ENCODE measurements around the gene KRT27.
"Not testable (repeated sequence)": the region's sequence is repeated elsewhere in the genome, so short reads cannot be mapped to it uniquely, and the experiment has no call there.

The KRT27 gene

DNA sequence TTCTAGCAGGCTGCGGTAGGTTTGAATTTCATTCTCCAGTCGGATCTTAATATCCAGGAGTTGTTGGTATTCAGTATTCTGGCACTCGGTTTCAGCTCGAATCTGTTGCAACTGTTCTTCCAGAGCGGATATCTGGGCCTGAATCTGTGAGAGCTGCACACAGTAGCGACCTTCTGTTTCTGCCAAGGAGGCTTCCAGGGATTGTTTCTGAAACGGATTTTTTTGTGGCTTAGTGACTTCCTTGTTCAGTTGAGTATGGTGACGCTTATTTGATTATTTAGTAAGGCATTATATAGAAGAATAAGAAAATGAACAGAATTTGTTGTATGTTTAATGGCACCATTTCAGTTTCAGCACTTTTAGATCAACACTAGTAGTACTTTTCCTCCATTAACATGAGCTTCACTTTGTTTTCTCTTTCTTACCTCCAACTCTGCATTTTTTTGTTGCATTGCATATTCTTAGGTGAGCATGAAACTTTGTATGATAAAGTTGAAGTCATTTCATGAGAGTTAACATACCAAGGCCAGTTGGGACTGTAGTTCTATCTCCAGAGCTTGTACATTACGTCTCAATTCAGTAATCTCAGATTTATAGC lies 37.3 kb upstream of the KRT27 start:
- Histone ChIP-seq H3K9me3 (ENCODE audit: insufficient read depth, low read depth, low read length) (no peaks in the 10 kb centered on the region), H3K4me3 (ENCODE audit: low read length) (peak overlapping the region; percentile 82), H3K27ac (ENCODE audit: low read length) (no peak overlapping the region), H3K27me3 (ENCODE audit: insufficient read depth, low read length) (0 out of 2 replicates have a peak, but pooled peaks cover 14% of the 10 kb centered on the region), H3K36me3 (ENCODE audit: insufficient read depth, low read depth, low read length) (peaks cover 6% of the 10 kb centered on the region; the same call in 1 of the 2 replicates), H3K9ac (ENCODE audit: low read depth, low read length) (peak overlapping the region; percentile 71), H3K4me1 (ENCODE audit: insufficient read depth, low read length) (no peaks in the 10 kb centered on the region; the same call in 1 of the 2 replicates)

DNA sequence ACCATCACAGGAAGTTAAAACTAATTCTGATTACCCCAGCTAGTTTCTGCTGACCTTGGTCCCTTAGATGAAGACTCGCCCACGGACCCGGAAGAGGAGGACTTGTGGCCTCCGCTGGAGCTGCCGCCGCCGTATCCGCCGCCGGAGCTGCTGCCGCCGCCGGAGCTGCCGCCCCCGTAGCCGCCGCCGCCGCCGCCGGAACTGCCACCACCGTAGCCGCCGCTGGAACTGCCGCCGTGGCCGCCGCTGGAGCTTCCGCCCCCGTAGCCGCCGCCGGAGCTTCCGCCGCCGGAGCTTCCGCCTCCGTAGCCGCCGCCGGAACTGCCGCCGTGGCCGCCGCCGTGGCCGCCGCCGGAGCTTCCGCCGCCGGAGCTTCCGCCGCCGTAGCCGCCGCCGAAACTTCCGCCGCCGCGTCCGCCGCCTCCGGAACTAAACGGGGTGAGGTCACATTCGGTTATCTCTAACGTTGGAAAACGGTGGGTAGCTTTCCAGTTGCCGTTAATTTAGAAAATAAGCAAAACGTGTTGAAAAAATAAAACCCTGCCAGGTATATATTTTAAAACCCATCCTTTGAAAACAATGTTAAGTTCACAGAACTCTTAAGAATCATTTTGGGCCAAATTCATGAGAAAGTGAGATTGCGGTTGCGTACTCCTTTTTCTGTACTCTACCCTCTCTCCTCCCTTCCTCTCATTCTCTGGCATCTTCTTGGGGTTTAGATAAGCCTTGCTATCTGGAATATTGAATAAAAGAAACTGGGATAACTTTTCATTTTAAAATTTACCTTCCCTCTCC lies 36.6 kb upstream of the KRT27 start:
- Histone ChIP-seq H3K9ac (ENCODE audit: low read depth, low read length) (peak overlapping the region; percentile 92), H3K9me3 (ENCODE audit: insufficient read depth, low read depth, low read length) (no peaks in the 10 kb centered on the region), H3K4me3 (ENCODE audit: low read length) (peak overlapping the region; percentile 100), H3K36me3 (ENCODE audit: insufficient read depth, low read depth, low read length) (peaks cover 6% of the 10 kb centered on the region; the same call in 1 of the 2 replicates), H3K27ac (ENCODE audit: low read length) (no peak overlapping the region), H3K27me3 (ENCODE audit: insufficient read depth, low read length) (0 out of 2 replicates have a peak, but pooled peaks cover 14% of the 10 kb centered on the region), H3K4me1 (ENCODE audit: insufficient read depth, low read length) (no peaks in the 10 kb centered on the region; the same call in 1 of the 2 replicates)

DNA sequence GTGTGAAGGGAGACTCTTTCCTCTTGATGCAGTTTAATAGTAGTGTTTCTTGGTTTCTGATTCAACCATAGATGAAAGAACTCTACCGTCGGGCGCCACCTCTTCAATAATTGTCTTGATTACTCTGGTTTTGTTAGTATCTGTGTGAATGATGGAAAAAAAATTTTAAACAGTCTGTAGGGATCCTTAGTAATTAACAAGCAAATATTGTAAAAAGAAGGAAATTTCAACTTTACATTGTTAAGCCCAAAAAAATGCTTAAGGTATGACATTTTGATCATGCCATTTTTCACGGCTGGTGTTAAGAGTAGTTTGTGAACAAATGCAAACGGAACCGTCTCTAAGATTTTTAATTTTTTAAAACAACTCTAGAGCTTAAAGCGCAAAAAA lies 36.0 kb upstream of the KRT27 start:
- no peak overlapping the region for H3K27ac ChIP-seq (ENCODE audit: low read length)
- peak overlapping the region; percentile 100 for H3K4me3 ChIP-seq (ENCODE audit: low read length)
- H3K36me3 ChIP-seq (ENCODE audit: insufficient read depth, low read depth, low read length): peaks cover 6% of the 10 kb centered on the region; the same call in 1 of the 2 replicates
- no peaks in the 10 kb centered on the region for H3K9me3 ChIP-seq (ENCODE audit: insufficient read depth, low read depth, low read length)
- peak overlapping the region; percentile 92 for H3K9ac ChIP-seq (ENCODE audit: low read depth, low read length)
- H3K27me3 ChIP-seq (ENCODE audit: insufficient read depth, low read length): peaks cover 20% of the 10 kb centered on the region; the same call in 1 of the 2 replicates
- H3K4me1 ChIP-seq (ENCODE audit: insufficient read depth, low read length): no peaks in the 10 kb centered on the region; the same call in 1 of the 2 replicates

GRCh38 chr17:40817103-40817682 lies 34.8 kb upstream of the KRT27 start:
- Histone ChIP-seq H3K36me3 (ENCODE audit: insufficient read depth, low read depth, low read length) (peaks cover 6% of the 10 kb centered on the region; the same call in 1 of the 2 replicates), H3K27me3 (ENCODE audit: insufficient read depth, low read length) (peaks cover 29% of the 10 kb centered on the region; the same call in 1 of the 2 replicates), H3K9ac (ENCODE audit: low read depth, low read length) (no peak overlapping the region), H3K4me3 (ENCODE audit: low read length) (no peak overlapping the region), H3K9me3 (ENCODE audit: insufficient read depth, low read depth, low read length) (no peaks in the 10 kb centered on the region), H3K4me1 (ENCODE audit: insufficient read depth, low read length) (no peaks in the 10 kb centered on the region; the same call in 1 of the 2 replicates), H3K27ac (ENCODE audit: low read length) (no peak overlapping the region)

- Histone ChIP-seq H3K36me3 (ENCODE audit: insufficient read depth, low read depth, low read length) (peaks cover 6% of the 10 kb centered on the region; the same call in 1 of the 2 replicates), H3K4me1 (ENCODE audit: insufficient read depth, low read length) (no peaks in the 10 kb centered on the region; the same call in 1 of the 2 replicates), H3K9me3 (ENCODE audit: insufficient read depth, low read depth, low read length) (no peaks in the 10 kb centered on the region), H3K27ac (ENCODE audit: low read length) (no peak overlapping the region), H3K27me3 (ENCODE audit: insufficient read depth, low read length) (peaks cover 33% of the 10 kb centered on the region; the same call in 1 of the 2 replicates), H3K4me3 (ENCODE audit: low read length) (no peak overlapping the region), H3K9ac (ENCODE audit: low read depth, low read length) (no peak overlapping the region)
Observed at GRCh38 chr17:40816569-40816968, 34.2 kb upstream of the KRT27 start.

- Histone ChIP-seq H3K9ac (ENCODE audit: low read depth, low read length) (no peak overlapping the region), H3K36me3 (ENCODE audit: insufficient read depth, low read depth, low read length) (peaks cover 6% of the 10 kb centered on the region; the same call in 1 of the 2 replicates), H3K27ac (ENCODE audit: low read length) (no peak overlapping the region), H3K27me3 (ENCODE audit: insufficient read depth, low read length) (peaks cover 42% of the 10 kb centered on the region), H3K4me1 (ENCODE audit: insufficient read depth, low read length) (no peaks in the 10 kb centered on the region; the same call in 1 of the 2 replicates), H3K4me3 (ENCODE audit: low read length) (no peak overlapping the region), H3K9me3 (ENCODE audit: insufficient read depth, low read depth, low read length) (no peaks in the 10 kb centered on the region)
Observed at GRCh38 chr17:40815381-40815780, 33.0 kb upstream of the KRT27 start.

- H3K27ac ChIP-seq (ENCODE audit: low read length); H3K9me3 ChIP-seq (ENCODE audit: insufficient read depth, low read depth, low read length); H3K36me3 ChIP-seq (ENCODE audit: insufficient read depth, low read depth, low read length); H3K9ac ChIP-seq (ENCODE audit: low read depth, low read length); H3K4me1 ChIP-seq (ENCODE audit: insufficient read depth, low read length); H3K4me3 ChIP-seq (ENCODE audit: low read length): not testable (repeated sequence)
- peaks cover 44% of the 10 kb centered on the region for H3K27me3 ChIP-seq (ENCODE audit: insufficient read depth, low read length)
Observed at GRCh38 chr17:40814657-40815056, 32.3 kb upstream of the KRT27 start.

DNA sequence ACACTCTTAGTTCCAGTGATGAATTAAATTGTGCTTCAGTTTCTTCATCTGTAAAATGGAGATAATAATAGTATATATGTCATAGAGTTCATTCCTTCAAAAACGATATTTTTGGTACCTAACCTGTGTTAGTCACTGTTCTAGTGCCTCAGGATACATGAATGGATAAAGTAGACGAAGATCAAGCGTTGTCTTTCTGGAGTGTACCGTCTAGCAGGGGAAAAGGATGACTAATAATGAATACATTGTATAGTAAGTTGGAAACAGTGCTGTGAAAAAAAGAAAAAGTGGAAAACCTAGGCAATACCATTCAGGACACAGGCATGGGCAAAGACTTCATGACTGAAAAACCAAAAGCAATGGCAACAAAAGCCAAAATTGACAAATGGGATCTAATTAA lies 31.5 kb upstream of the KRT27 start:
- no peak overlapping the region for H3K27ac ChIP-seq (ENCODE audit: low read length)
- no peaks in the 10 kb centered on the region; the same call in 1 of the 2 replicates for H3K4me1 ChIP-seq (ENCODE audit: insufficient read depth, low read length)
- no peak overlapping the region for H3K9ac ChIP-seq (ENCODE audit: low read depth, low read length)
- H3K9me3 ChIP-seq (ENCODE audit: insufficient read depth, low read depth, low read length): no peaks in the 10 kb centered on the region
- peaks cover 52% of the 10 kb centered on the region for H3K27me3 ChIP-seq (ENCODE audit: insufficient read depth, low read length)
- no peak overlapping the region for H3K4me3 ChIP-seq (ENCODE audit: low read length)
- H3K36me3 ChIP-seq (ENCODE audit: insufficient read depth, low read depth, low read length): peaks cover 6% of the 10 kb centered on the region; the same call in 1 of the 2 replicates

- no peak overlapping the region for H3K27ac ChIP-seq (ENCODE audit: low read length)
- no peaks in the 10 kb centered on the region for H3K4me1 ChIP-seq (ENCODE audit: insufficient read depth, low read length)
- H3K9ac ChIP-seq (ENCODE audit: low read depth, low read length): no peak overlapping the region
- no peaks in the 10 kb centered on the region for H3K9me3 ChIP-seq (ENCODE audit: insufficient read depth, low read depth, low read length)
- H3K36me3 ChIP-seq (ENCODE audit: insufficient read depth, low read depth, low read length): peaks cover 6% of the 10 kb centered on the region; the same call in 1 of the 2 replicates
- peaks cover 63% of the 10 kb centered on the region for H3K27me3 ChIP-seq (ENCODE audit: insufficient read depth, low read length)
- no peak overlapping the region for H3K4me3 ChIP-seq (ENCODE audit: low read length)
Observed at GRCh38 chr17:40812639-40813038, 30.3 kb upstream of the KRT27 start.

- Histone ChIP-seq H3K27me3 (ENCODE audit: insufficient read depth, low read length) (peaks cover 80% of the 10 kb centered on the region), H3K27ac (ENCODE audit: low read length) (no peak overlapping the region), H3K36me3 (ENCODE audit: insufficient read depth, low read depth, low read length) (no peaks in the 10 kb centered on the region)
Observed at GRCh38 chr17:40810494-40810893, 28.1 kb upstream of the KRT27 start.

GRCh38 chr17:40809721-40810421 lies 27.5 kb upstream of the KRT27 start:
- Histone ChIP-seq H3K9ac (ENCODE audit: low read depth, low read length) (no peak overlapping the region), H3K36me3 (ENCODE audit: insufficient read depth, low read depth, low read length) (no peaks in the 10 kb centered on the region), H3K27me3 (ENCODE audit: insufficient read depth, low read length) (peaks cover 84% of the 10 kb centered on the region), H3K9me3 (ENCODE audit: insufficient read depth, low read depth, low read length) (no peaks in the 10 kb centered on the region), H3K4me3 (ENCODE audit: low read length) (no peak overlapping the region), H3K27ac (ENCODE audit: low read length) (no peak overlapping the region), H3K4me1 (ENCODE audit: insufficient read depth, low read length) (no peaks in the 10 kb centered on the region)

More at GRCh38 chr17:40810494-40810893, 28.1 kb upstream of the KRT27 start:
- Histone ChIP-seq H3K4me1 (ENCODE audit: insufficient read depth, low read length) (no peaks in the 10 kb centered on the region), H3K9me3 (ENCODE audit: insufficient read depth, low read depth, low read length) (no peaks in the 10 kb centered on the region), H3K4me3 (ENCODE audit: low read length) (no peak overlapping the region), H3K9ac (ENCODE audit: low read depth, low read length) (no peak overlapping the region)
